OCI-LY1 (cell line): Measurements from ENCODE around the gene TAC4.

ENCODE experiments used
- EZH2 ChIP-seq: fragments of 200-600 bp; sonication (generic), shearing (Covaris generic); IDR thresholded peaks from 2 replicates; pipeline ENCODE4 v1.8.0; 2017; ENCODE audit warnings: borderline replicate concordance, mixed run types, mild to moderate bottlenecking, antibody characterized with exemption, low read length, moderate library complexity, mixed read lengths
- TF ChIP-seq, protein P1 (sequence below): fragments of 200-600 bp; sonication (generic), shearing (Covaris generic); IDR thresholded peaks from 2 replicates; pipeline ENCODE4 v1.5.1; 2017; ENCODE audit warnings: mild to moderate bottlenecking, antibody characterized with exemption, low read length, moderate library complexity, mixed read lengths

GRCh38 chr17:49815761-49816281 is 32.0 kb downstream of the TAC4 start:
- TF ChIP-seq, protein P1, sequence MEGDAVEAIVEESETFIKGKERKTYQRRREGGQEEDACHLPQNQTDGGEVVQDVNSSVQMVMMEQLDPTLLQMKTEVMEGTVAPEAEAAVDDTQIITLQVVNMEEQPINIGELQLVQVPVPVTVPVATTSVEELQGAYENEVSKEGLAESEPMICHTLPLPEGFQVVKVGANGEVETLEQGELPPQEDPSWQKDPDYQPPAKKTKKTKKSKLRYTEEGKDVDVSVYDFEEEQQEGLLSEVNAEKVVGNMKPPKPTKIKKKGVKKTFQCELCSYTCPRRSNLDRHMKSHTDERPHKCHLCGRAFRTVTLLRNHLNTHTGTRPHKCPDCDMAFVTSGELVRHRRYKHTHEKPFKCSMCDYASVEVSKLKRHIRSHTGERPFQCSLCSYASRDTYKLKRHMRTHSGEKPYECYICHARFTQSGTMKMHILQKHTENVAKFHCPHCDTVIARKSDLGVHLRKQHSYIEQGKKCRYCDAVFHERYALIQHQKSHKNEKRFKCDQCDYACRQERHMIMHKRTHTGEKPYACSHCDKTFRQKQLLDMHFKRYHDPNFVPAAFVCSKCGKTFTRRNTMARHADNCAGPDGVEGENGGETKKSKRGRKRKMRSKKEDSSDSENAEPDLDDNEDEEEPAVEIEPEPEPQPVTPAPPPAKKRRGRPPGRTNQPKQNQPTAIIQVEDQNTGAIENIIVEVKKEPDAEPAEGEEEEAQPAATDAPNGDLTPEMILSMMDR = no peak
- TF ChIP-seq EZH2 = no peak
